Endothelial cell of umbilical vein (primary cell): ENCODE measurements around the gene LRRN3. TPM values are rescaled to one million over a fixed set of nuclear protein-coding genes. Genes with fewer than 3 reads are reported as not detected.

Source experiments
- BruUV-seq: library from RNA; stranded (reverse); fragments of 400-500 nt; replicated peaks from 2 replicates; lab custom pipeline; 2021; lab: Mats Ljungman, UMichigan
- CTCF ChIA-PET: fragments of 300-600, 350-600 bp; sonication (Branson Sonifier 250); formaldehyde crosslinking; loops from one replicate; lab custom pipeline; 2021; ENCODE audit warnings: antibody characterized with exemption, inconsistent platforms; lab: Charles Lee
- POLR2A ChIA-PET: fragments of 300-600, 350-600 bp; sonication (Branson Sonifier 250); formaldehyde crosslinking; loops from one replicate; lab custom pipeline; 2021; ENCODE audit warnings: antibody characterized with exemption, inconsistent platforms; lab: Charles Lee
- DNase-seq: peaks from one replicate; pipeline ENCODE4 v3.0.0-alpha.2; 2011; ENCODE audit warnings: low read depth, low spot score
- FAIRE-seq: peaks from 2 replicates; lab custom pipeline; 2011; peaks lifted over from hg19 to GRCh38; lab: Jason Lieb, UNC
- H2AFZ ChIP-seq: 2 replicates; pipeline ENCODE4 v1.6.0; 2012; ENCODE audit warnings: low read depth, low read length, control low read depth, inconsistent platforms
- H3K27ac ChIP-seq: 2 replicates; pipeline ENCODE4 v1.5.1; 2011; ENCODE audit warnings: low read depth, mild to moderate bottlenecking, control low read depth, low read length, moderate library complexity; ENCODE audit not compliant: insufficient read depth
- H3K27me3 ChIP-seq, 2 experiments: 2 replicates each; pipeline versions ENCODE4 v1.6.0 to v1.6.1; 2011; ENCODE audit warnings: low read length in 2 of 2, mixed read lengths in 1 of 2; ENCODE audit not compliant: control insufficient read depth in 2 of 2, insufficient read depth in 2 of 2
- H3K36me3 ChIP-seq, 2 experiments: 2 replicates in 1 of 2; 3 replicates in 1 of 2; pipeline ENCODE4 v1.5.1; 2011; ENCODE audit warnings: low read length in 2 of 2, mild to moderate bottlenecking in 1 of 2, moderate library complexity in 1 of 2; ENCODE audit not compliant: control insufficient read depth in 2 of 2, insufficient read depth in 2 of 2; ENCODE audit errors: extremely low read depth in 1 of 2
- H3K4me1 ChIP-seq: 3 replicates; pipeline ENCODE4 v1.5.1; 2011; ENCODE audit warnings: mild to moderate bottlenecking, low read length; ENCODE audit not compliant: control insufficient read depth, insufficient read depth; ENCODE audit errors: extremely low read depth
- H3K4me2 ChIP-seq: 2 replicates; pipeline ENCODE4 v1.6.1; 2011; ENCODE audit warnings: low read length, control low read depth, mixed read lengths; ENCODE audit not compliant: insufficient read depth
- H3K4me3 ChIP-seq, 3 experiments: fragments of 200-600 bp in 1 of 3; sonication (generic), shearing (Covaris generic) in 1 of 3; replicated peaks in 1 of 3; 2 replicates each; pipeline ENCODE4 v1.5.1; 2011 to 2016; ENCODE audit warnings: control low read depth in 3 of 3, low read length in 3 of 3, mild to moderate bottlenecking in 2 of 3, inconsistent platforms in 1 of 3, low read depth in 1 of 3, moderate library complexity in 1 of 3; ENCODE audit not compliant: insufficient read depth in 1 of 3
- H3K79me2 ChIP-seq: 2 replicates; pipeline ENCODE4 v1.6.0; 2012; ENCODE audit warnings: low read length, inconsistent platforms; ENCODE audit not compliant: control insufficient read depth, insufficient read depth
- H3K9ac ChIP-seq: replicated peaks from 2 replicates; pipeline ENCODE3; 2011; ENCODE audit warnings: low read length, control low read depth; ENCODE audit not compliant: insufficient read depth; ENCODE audit errors: extremely low read depth
- H3K9me1 ChIP-seq: replicated peaks from 3 replicates; pipeline ENCODE4 v1.6.0; 2011; ENCODE audit warnings: mild to moderate bottlenecking, low read length; ENCODE audit not compliant: control insufficient read depth, insufficient read depth; ENCODE audit errors: extremely low read depth
- H3K9me3 ChIP-seq: replicated peaks from 2 replicates; pipeline ENCODE4 v1.5.1; 2012; ENCODE audit warnings: low read length, inconsistent platforms; ENCODE audit not compliant: control insufficient read depth, insufficient read depth
- H4K20me1 ChIP-seq: replicated peaks from 2 replicates; pipeline ENCODE3; 2011; ENCODE audit warnings: mild to moderate bottlenecking, low read length; ENCODE audit not compliant: control insufficient read depth, insufficient read depth; ENCODE audit errors: extremely low read depth
- CTCF ChIP-seq, 2 donors: IDR thresholded peaks; 1 replicate in 1 of 2; 2 replicates in 1 of 2; pipeline ENCODE4 v1.5.1; 2011; ENCODE audit warnings: low read length in 2 of 2, mild to moderate bottlenecking in 2 of 2, moderate library complexity in 2 of 2, control low read depth in 1 of 2, inconsistent platforms in 1 of 2, low read depth in 1 of 2; ENCODE audit not compliant: insufficient read depth in 1 of 2; ENCODE audit errors: extremely low read depth in 1 of 2
- EZH2 ChIP-seq: IDR thresholded peaks from 2 replicates; pipeline ENCODE4 v1.6.1; 2012; ENCODE audit warnings: borderline replicate concordance, low read depth, mild to moderate bottlenecking, moderate library complexity, low read length, inconsistent platforms; ENCODE audit not compliant: severe bottlenecking
- FOS ChIP-seq: IDR thresholded peaks from 2 replicates; pipeline ENCODE4 v1.6.1; 2011; ENCODE audit warnings: mild to moderate bottlenecking, low read length, moderate library complexity, borderline replicate concordance; ENCODE audit not compliant: insufficient read depth
- GATA2 ChIP-seq: IDR thresholded peaks from 2 replicates; pipeline ENCODE4 v1.7.0; 2011; ENCODE audit warnings: low read depth, mild to moderate bottlenecking, moderate library complexity, mixed read lengths, low read length; ENCODE audit not compliant: insufficient read length, insufficient read depth
- JUN ChIP-seq: IDR thresholded peaks from 2 replicates; pipeline ENCODE4 v1.6.1; 2011; ENCODE audit warnings: borderline replicate concordance, low read depth; ENCODE audit not compliant: insufficient read length, insufficient read depth
- MAX ChIP-seq: IDR thresholded peaks from 2 replicates; pipeline ENCODE4 v1.6.1; 2011; ENCODE audit not compliant: insufficient read depth, insufficient read length
- MYC ChIP-seq: IDR thresholded peaks from one replicate; pipeline ENCODE4 v1.6.1; 2011; ENCODE audit warnings: mild to moderate bottlenecking, low read depth, low read length
- POLR2A ChIP-seq: IDR thresholded peaks from 2 replicates; pipeline ENCODE4 v1.6.1; 2012; ENCODE audit warnings: low read depth, mild to moderate bottlenecking, control low read depth, low read length
- POLR2AphosphoS5 ChIP-seq: IDR thresholded peaks from 2 replicates; pipeline ENCODE4 v1.6.1; 2012; ENCODE audit warnings: low read depth, mild to moderate bottlenecking, control low read depth, low read length, moderate library complexity; ENCODE audit not compliant: insufficient read depth
- dilution Hi-C: fragments of 300-500 bp; cut with MboI; formaldehyde crosslinking; loops from one replicate; pipeline ENCODE4 v1.15.0; 2019; ENCODE audit warnings: low sequenced_read_pairs; ENCODE audit not compliant: extremely low pct_ligation_motif_present
- intact Hi-C: fragments of 100-400 bp; cut with micrococcal nuclease; formaldehyde crosslinking; loops from one replicate; pipeline ENCODE4 v1.10.0; 2022
- polyA plus RNA-seq, 4 experiments: library from polyadenylated mRNA; depleted of rRNA in 3 of 4; stranded (reverse) in 3 of 4; unstranded in 1 of 4; fragments of >200 nt; gene quantifications; 2 replicates each; pipeline versions ENCODE4 v1.2.1 to v1.2.3, GENCODE V29; 2011 to 2012; ENCODE audit warnings: missing spikeins in 1 of 4
- total RNA-seq: library from RNA; stranded (reverse); gene quantifications from 2 replicates; pipeline ENCODE4 v1.2.3, GENCODE V29; 2021

Gene LRRN3
- total and polyA plus RNA-seq, 2 donors (not counting 3 experiments of a cell fraction or from before 2014, with no cell fraction given) = not detected

- FAIRE-seq (no peak), DNase-seq (no peak)
- intact Hi-C loops = no loop called here
- H2AFZ ChIP-seq = no peak overlapping the region
- H3K27me3 ChIP-seq = no peaks in the 10 kb centered on the region
- no peak overlapping the region for H3K4me3 ChIP-seq
- TF ChIP-seq EZH2 (no peak), FOS (no peak), GATA2 (no peak), MYC (no peak), POLR2A (no peak), JUN (no peak), MAX (no peak), POLR2AphosphoS5 (no peak), CTCF (IDR thresholded peaks at IDR 0.05; ENCODE audit: extremely low read depth in 1 of 2, insufficient read depth in 1 of 2, low read depth in 1 of 2, low read length in 2 of 2) (no peak)
- H3K79me2 ChIP-seq = no peaks in the 10 kb centered on the region
- no peaks in the 10 kb centered on the region for H4K20me1 ChIP-seq
- H3K27ac ChIP-seq = no peak overlapping the region
- BruUV-seq = no TSS peak
- H3K9ac ChIP-seq = no peak overlapping the region
- no peaks in the 10 kb centered on the region for H3K36me3 ChIP-seq
- H3K9me3 ChIP-seq = no peaks in the 10 kb centered on the region
- no peaks in the 10 kb centered on the region for H3K9me1 ChIP-seq
- ChIA-PET CTCF (no interaction called here), POLR2A (interaction anchor here (0.5 kb wide), 1 partner anchor 150 kb away, joined by 8 read pairs; no protein-coding TSS in a partner anchor)
- no peak overlapping the region for H3K4me2 ChIP-seq
- dilution Hi-C loops = no loop called here
- H3K4me1 ChIP-seq = no peaks in the 10 kb centered on the region
Observed at GRCh38 chr7:111145472-111145871, 54.5 kb downstream of the LRRN3 start.
